ENCODE measurements around the gene TIMMDC1.
A peak's percentile ranks its signal among the peaks of the same experiment; 100 is the strongest.

The TIMMDC1 gene

GRCh38 chr3:119483101-119483500 is 15.2 kb upstream of the TIMMDC1 start:
- Histone ChIP-seq H3K9me3 (ENCODE audit: control insufficient read depth, low read length) (no peaks in the 10 kb centered on the region), H3K27ac (ENCODE audit: insufficient read depth, low read length, poor library complexity, severe bottlenecking) (no peak overlapping the region), H3K4me3 (ENCODE audit: insufficient read depth, low read depth, low read length, poor library complexity, severe bottlenecking) (no peak overlapping the region), H3K27me3 (replicated peaks; ENCODE audit: control insufficient read depth, insufficient read depth, low read length, poor library complexity, severe bottlenecking) (no peaks in the 10 kb centered on the region), H3K4me1 (ENCODE audit: control insufficient read depth, insufficient read depth, low read length, poor library complexity, severe bottlenecking) (no peaks in the 10 kb centered on the region), H3K36me3 (ENCODE audit: control insufficient read depth, insufficient read depth, low read length) (peaks cover 49% of the 10 kb centered on the region)
- no peak for DNase-seq

- no peak overlapping the region for H3K27ac ChIP-seq (ENCODE audit: insufficient read depth, low read length, poor library complexity, severe bottlenecking)
- no peaks in the 10 kb centered on the region for H3K4me1 ChIP-seq (ENCODE audit: control insufficient read depth, insufficient read depth, low read length, poor library complexity, severe bottlenecking)
- DNase-seq, result no peak
- no peaks in the 10 kb centered on the region for H3K27me3 ChIP-seq (replicated peaks; ENCODE audit: control insufficient read depth, insufficient read depth, low read length, poor library complexity, severe bottlenecking)
- no peaks in the 10 kb centered on the region for H3K9me3 ChIP-seq (ENCODE audit: control insufficient read depth, low read length)
- peaks cover 39% of the 10 kb centered on the region for H3K36me3 ChIP-seq (ENCODE audit: control insufficient read depth, insufficient read depth, low read length)
- no peak overlapping the region for H3K4me3 ChIP-seq (ENCODE audit: insufficient read depth, low read depth, low read length, poor library complexity, severe bottlenecking)
These were observed 12.8 kb upstream of the TIMMDC1 start for GRCh38 chr3:119485563-119485962.

- H3K27ac ChIP-seq (ENCODE audit: insufficient read depth, low read length, poor library complexity, severe bottlenecking), result no peak overlapping the region
- peaks cover 31% of the 10 kb centered on the region for H3K36me3 ChIP-seq (ENCODE audit: control insufficient read depth, insufficient read depth, low read length)
- H3K4me1 ChIP-seq (ENCODE audit: control insufficient read depth, insufficient read depth, low read length, poor library complexity, severe bottlenecking), result no peaks in the 10 kb centered on the region
- H3K27me3 ChIP-seq (replicated peaks; ENCODE audit: control insufficient read depth, insufficient read depth, low read length, poor library complexity, severe bottlenecking), result no peaks in the 10 kb centered on the region
- H3K4me3 ChIP-seq (ENCODE audit: insufficient read depth, low read depth, low read length, poor library complexity, severe bottlenecking), result no peak overlapping the region
- no peak for DNase-seq
- no peaks in the 10 kb centered on the region for H3K9me3 ChIP-seq (ENCODE audit: control insufficient read depth, low read length)
These were observed 8.2 kb upstream of the TIMMDC1 start for GRCh38 chr3:119490153-119490552.

GRCh38 chr3:119492128-119492527 is 6.2 kb upstream of the TIMMDC1 start:
- H3K27me3 ChIP-seq (replicated peaks; ENCODE audit: control insufficient read depth, insufficient read depth, low read length, poor library complexity, severe bottlenecking), result no peaks in the 10 kb centered on the region
- no peak overlapping the region for H3K4me3 ChIP-seq (ENCODE audit: insufficient read depth, low read depth, low read length, poor library complexity, severe bottlenecking)
- H3K4me1 ChIP-seq (ENCODE audit: control insufficient read depth, insufficient read depth, low read length, poor library complexity, severe bottlenecking), result no peaks in the 10 kb centered on the region
- DNase-seq, result no peak
- H3K9me3 ChIP-seq (ENCODE audit: control insufficient read depth, low read length), result no peaks in the 10 kb centered on the region
- peaks cover 12% of the 10 kb centered on the region for H3K36me3 ChIP-seq (ENCODE audit: control insufficient read depth, insufficient read depth, low read length)
- no peak overlapping the region for H3K27ac ChIP-seq (ENCODE audit: insufficient read depth, low read length, poor library complexity, severe bottlenecking)

- peaks cover 10% of the 10 kb centered on the region for H3K36me3 ChIP-seq (ENCODE audit: control insufficient read depth, insufficient read depth, low read length)
- no peak overlapping the region for H3K27ac ChIP-seq (ENCODE audit: insufficient read depth, low read length, poor library complexity, severe bottlenecking)
- DNase-seq, result no peak
- H3K9me3 ChIP-seq (ENCODE audit: control insufficient read depth, low read length), result no peaks in the 10 kb centered on the region
- H3K4me3 ChIP-seq (ENCODE audit: insufficient read depth, low read depth, low read length, poor library complexity, severe bottlenecking), result no peak overlapping the region
- no peaks in the 10 kb centered on the region for H3K4me1 ChIP-seq (ENCODE audit: control insufficient read depth, insufficient read depth, low read length, poor library complexity, severe bottlenecking)
- no peaks in the 10 kb centered on the region for H3K27me3 ChIP-seq (replicated peaks; ENCODE audit: control insufficient read depth, insufficient read depth, low read length, poor library complexity, severe bottlenecking)
These were observed 5.5 kb upstream of the TIMMDC1 start for GRCh38 chr3:119492810-119493209.

- DNase-seq, result no peak
- H3K36me3 ChIP-seq (ENCODE audit: control insufficient read depth, insufficient read depth, low read length), result peaks cover 5% of the 10 kb centered on the region
These were observed 3.8 kb upstream of the TIMMDC1 start for GRCh38 chr3:119494597-119494996.

GRCh38 chr3:119497820-119498185 is 544 bp upstream of the TIMMDC1 start:
- Histone ChIP-seq H3K4me3 (ENCODE audit: insufficient read depth, low read depth, low read length, poor library complexity, severe bottlenecking) (peak overlapping the region; percentile 70), H3K27ac (ENCODE audit: insufficient read depth, low read length, poor library complexity, severe bottlenecking) (peak overlapping the region; percentile 80), H3K9me3 (ENCODE audit: control insufficient read depth, low read length) (no peaks in the 10 kb centered on the region), H3K4me1 (ENCODE audit: control insufficient read depth, insufficient read depth, low read length, poor library complexity, severe bottlenecking) (peaks cover 3% of the 10 kb centered on the region), H3K27me3 (replicated peaks; ENCODE audit: control insufficient read depth, insufficient read depth, low read length, poor library complexity, severe bottlenecking) (no peaks in the 10 kb centered on the region), H3K36me3 (ENCODE audit: control insufficient read depth, insufficient read depth, low read length) (no peaks in the 10 kb centered on the region)
- no peak for DNase-seq

More at GRCh38 chr3:119494597-119494996, 3.8 kb upstream of the TIMMDC1 start:
- no peak overlapping the region for H3K4me3 ChIP-seq (ENCODE audit: insufficient read depth, low read depth, low read length, poor library complexity, severe bottlenecking)
- H3K4me1 ChIP-seq (ENCODE audit: control insufficient read depth, insufficient read depth, low read length, poor library complexity, severe bottlenecking), result peaks cover 3% of the 10 kb centered on the region
- H3K27ac ChIP-seq (ENCODE audit: insufficient read depth, low read length, poor library complexity, severe bottlenecking), result no peak overlapping the region
- no peaks in the 10 kb centered on the region for H3K9me3 ChIP-seq (ENCODE audit: control insufficient read depth, low read length)
- H3K27me3 ChIP-seq (replicated peaks; ENCODE audit: control insufficient read depth, insufficient read depth, low read length, poor library complexity, severe bottlenecking), result no peaks in the 10 kb centered on the region

GRCh38 chr3:119500265-119500664 is 1.9 kb downstream of the TIMMDC1 start:
- peaks cover 14% of the 10 kb centered on the region for H3K36me3 ChIP-seq (ENCODE audit: control insufficient read depth, insufficient read depth, low read length)
- no peaks in the 10 kb centered on the region for H3K9me3 ChIP-seq (ENCODE audit: control insufficient read depth, low read length)
- DNase-seq, result no peak
- peaks cover 3% of the 10 kb centered on the region for H3K4me1 ChIP-seq (ENCODE audit: control insufficient read depth, insufficient read depth, low read length, poor library complexity, severe bottlenecking)
- no peak overlapping the region for H3K4me3 ChIP-seq (ENCODE audit: insufficient read depth, low read depth, low read length, poor library complexity, severe bottlenecking)
- H3K27me3 ChIP-seq (replicated peaks; ENCODE audit: control insufficient read depth, insufficient read depth, low read length, poor library complexity, severe bottlenecking), result no peaks in the 10 kb centered on the region
- no peak overlapping the region for H3K27ac ChIP-seq (ENCODE audit: insufficient read depth, low read length, poor library complexity, severe bottlenecking)

GRCh38 chr3:119500901-119501300 is 2.6 kb downstream of the TIMMDC1 start:
- Histone ChIP-seq H3K4me3 (ENCODE audit: insufficient read depth, low read depth, low read length, poor library complexity, severe bottlenecking) (no peak overlapping the region), H3K27me3 (replicated peaks; ENCODE audit: control insufficient read depth, insufficient read depth, low read length, poor library complexity, severe bottlenecking) (no peaks in the 10 kb centered on the region), H3K27ac (ENCODE audit: insufficient read depth, low read length, poor library complexity, severe bottlenecking) (no peak overlapping the region), H3K4me1 (ENCODE audit: control insufficient read depth, insufficient read depth, low read length, poor library complexity, severe bottlenecking) (peaks cover 3% of the 10 kb centered on the region), H3K36me3 (ENCODE audit: control insufficient read depth, insufficient read depth, low read length) (peaks cover 20% of the 10 kb centered on the region), H3K9me3 (ENCODE audit: control insufficient read depth, low read length) (no peaks in the 10 kb centered on the region)
- no peak for DNase-seq

- no peak overlapping the region for H3K4me3 ChIP-seq (ENCODE audit: insufficient read depth, low read depth, low read length, poor library complexity, severe bottlenecking)
- H3K4me1 ChIP-seq (ENCODE audit: control insufficient read depth, insufficient read depth, low read length, poor library complexity, severe bottlenecking), result no peaks in the 10 kb centered on the region
- no peaks in the 10 kb centered on the region for H3K9me3 ChIP-seq (ENCODE audit: control insufficient read depth, low read length)
- H3K27ac ChIP-seq (ENCODE audit: insufficient read depth, low read length, poor library complexity, severe bottlenecking), result no peak overlapping the region
- H3K27me3 ChIP-seq (replicated peaks; ENCODE audit: control insufficient read depth, insufficient read depth, low read length, poor library complexity, severe bottlenecking), result no peaks in the 10 kb centered on the region
- peaks cover 25% of the 10 kb centered on the region for H3K36me3 ChIP-seq (ENCODE audit: control insufficient read depth, insufficient read depth, low read length)
- no peak for DNase-seq
These were observed 8.3 kb downstream of the TIMMDC1 start for GRCh38 chr3:119506631-119507030.

GRCh38 chr3:119507404-119507803 is 9.1 kb downstream of the TIMMDC1 start:
- H3K4me1 ChIP-seq (ENCODE audit: control insufficient read depth, insufficient read depth, low read length, poor library complexity, severe bottlenecking), result no peaks in the 10 kb centered on the region
- H3K27ac ChIP-seq (ENCODE audit: insufficient read depth, low read length, poor library complexity, severe bottlenecking), result no peak overlapping the region
- no peak for DNase-seq
- H3K36me3 ChIP-seq (ENCODE audit: control insufficient read depth, insufficient read depth, low read length), result peaks cover 25% of the 10 kb centered on the region
- H3K4me3 ChIP-seq (ENCODE audit: insufficient read depth, low read depth, low read length, poor library complexity, severe bottlenecking), result no peak overlapping the region
- no peaks in the 10 kb centered on the region for H3K27me3 ChIP-seq (replicated peaks; ENCODE audit: control insufficient read depth, insufficient read depth, low read length, poor library complexity, severe bottlenecking)
- H3K9me3 ChIP-seq (ENCODE audit: control insufficient read depth, low read length), result no peaks in the 10 kb centered on the region

Measured in effector memory CD4-positive, alpha-beta T cell (primary cell).